Measurements from ENCODE around the gene JCAD. TPM values are rescaled to one million over a fixed set of nuclear protein-coding genes. Genes with fewer than 3 reads are reported as not detected.

Gene JCAD
- polyA plus RNA-seq, 2 of the 4 experiments (the other 2 are of a cell fraction) = 4.4 to 6.4 TPM

GRCh38 chr10:30096564-30096963, 37.2 kb upstream of the JCAD start:
- no peak overlapping the region for H3K27ac ChIP-seq
- FAIRE-seq (no peak), DNase-seq (ENCODE audit: low read depth in 1 of 2, low spot score in 1 of 2) (no peak), ATAC-seq (no peak)
- ChIA-PET CTCF (interaction anchor here (1.1 to 1.4 kb wide), 5 partner anchors 8 to 99 kb away, joined by 3 to 7 read pairs (median 3); no protein-coding TSS in a partner anchor), POLR2A (no interaction called here)
- peaks cover 12% of the 10 kb centered on the region for H3K4me1 ChIP-seq
- no peaks in the 10 kb centered on the region for H3K9me3 ChIP-seq
- TF ChIP-seq MAFK (IDR thresholded peaks at IDR 0.05; ENCODE audit: partially characterized antibody) (no peak), KDM5A (IDR thresholded peaks at IDR 0.05) (no peak), HEYL (CRISPR knock-in tag; IDR thresholded peaks at IDR 0.05) (no peak), CBX8 (IDR thresholded peaks at IDR 0.05) (no peak), ZC3H11A (IDR thresholded peaks at IDR 0.05) (no peak), EHMT2 (IDR thresholded peaks at IDR 0.05; ENCODE audit: low read depth) (no peak), HES2 (IDR thresholded peaks at IDR 0.05) (no peak), MAZ (IDR thresholded peaks at IDR 0.05; ENCODE audit: borderline replicate concordance, low read depth, low read length) (no peak), RARB (CRISPR knock-in tag; IDR thresholded peaks at IDR 0.05) (no peak), RFX5 (IDR thresholded peaks at IDR 0.05) (no peak), BHLHE40 (IDR thresholded peaks at IDR 0.05; ENCODE audit: low read depth, low read length) (no peak), FOSB (CRISPR knock-in tag; IDR thresholded peaks at IDR 0.05) (no peak), NR3C1 (IDR thresholded peaks at IDR 0.05) (no peak), RNF2 (IDR thresholded peaks at IDR 0.05; ENCODE audit: borderline replicate concordance, low read depth) (no peak), HOXB13 (CRISPR knock-in tag; IDR thresholded peaks at IDR 0.05; ENCODE audit: low read depth) (no peak)
- TF ChIP-seq, protein P1, sequence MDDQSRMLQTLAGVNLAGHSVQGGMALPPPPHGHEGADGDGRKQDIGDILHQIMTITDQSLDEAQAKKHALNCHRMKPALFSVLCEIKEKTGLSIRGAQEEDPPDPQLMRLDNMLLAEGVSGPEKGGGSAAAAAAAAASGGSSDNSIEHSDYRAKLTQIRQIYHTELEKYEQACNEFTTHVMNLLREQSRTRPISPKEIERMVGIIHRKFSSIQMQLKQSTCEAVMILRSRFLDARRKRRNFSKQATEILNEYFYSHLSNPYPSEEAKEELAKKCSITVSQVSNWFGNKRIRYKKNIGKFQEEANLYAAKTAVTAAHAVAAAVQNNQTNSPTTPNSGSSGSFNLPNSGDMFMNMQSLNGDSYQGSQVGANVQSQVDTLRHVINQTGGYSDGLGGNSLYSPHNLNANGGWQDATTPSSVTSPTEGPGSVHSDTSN (IDR thresholded peaks at IDR 0.05) = no peak
- TF ChIP-seq, protein P2, sequence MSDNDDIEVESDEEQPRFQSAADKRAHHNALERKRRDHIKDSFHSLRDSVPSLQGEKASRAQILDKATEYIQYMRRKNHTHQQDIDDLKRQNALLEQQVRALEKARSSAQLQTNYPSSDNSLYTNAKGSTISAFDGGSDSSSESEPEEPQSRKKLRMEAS (IDR thresholded peaks at IDR 0.05) = no peak
- TF ChIP-seq, protein P3, sequence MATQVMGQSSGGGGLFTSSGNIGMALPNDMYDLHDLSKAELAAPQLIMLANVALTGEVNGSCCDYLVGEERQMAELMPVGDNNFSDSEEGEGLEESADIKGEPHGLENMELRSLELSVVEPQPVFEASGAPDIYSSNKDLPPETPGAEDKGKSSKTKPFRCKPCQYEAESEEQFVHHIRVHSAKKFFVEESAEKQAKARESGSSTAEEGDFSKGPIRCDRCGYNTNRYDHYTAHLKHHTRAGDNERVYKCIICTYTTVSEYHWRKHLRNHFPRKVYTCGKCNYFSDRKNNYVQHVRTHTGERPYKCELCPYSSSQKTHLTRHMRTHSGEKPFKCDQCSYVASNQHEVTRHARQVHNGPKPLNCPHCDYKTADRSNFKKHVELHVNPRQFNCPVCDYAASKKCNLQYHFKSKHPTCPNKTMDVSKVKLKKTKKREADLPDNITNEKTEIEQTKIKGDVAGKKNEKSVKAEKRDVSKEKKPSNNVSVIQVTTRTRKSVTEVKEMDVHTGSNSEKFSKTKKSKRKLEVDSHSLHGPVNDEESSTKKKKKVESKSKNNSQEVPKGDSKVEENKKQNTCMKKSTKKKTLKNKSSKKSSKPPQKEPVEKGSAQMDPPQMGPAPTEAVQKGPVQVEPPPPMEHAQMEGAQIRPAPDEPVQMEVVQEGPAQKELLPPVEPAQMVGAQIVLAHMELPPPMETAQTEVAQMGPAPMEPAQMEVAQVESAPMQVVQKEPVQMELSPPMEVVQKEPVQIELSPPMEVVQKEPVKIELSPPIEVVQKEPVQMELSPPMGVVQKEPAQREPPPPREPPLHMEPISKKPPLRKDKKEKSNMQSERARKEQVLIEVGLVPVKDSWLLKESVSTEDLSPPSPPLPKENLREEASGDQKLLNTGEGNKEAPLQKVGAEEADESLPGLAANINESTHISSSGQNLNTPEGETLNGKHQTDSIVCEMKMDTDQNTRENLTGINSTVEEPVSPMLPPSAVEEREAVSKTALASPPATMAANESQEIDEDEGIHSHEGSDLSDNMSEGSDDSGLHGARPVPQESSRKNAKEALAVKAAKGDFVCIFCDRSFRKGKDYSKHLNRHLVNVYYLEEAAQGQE (IDR thresholded peaks at IDR 0.05) = no peak
- no peak overlapping the region for H3K4me2 ChIP-seq
- no peak overlapping the region for H3K4me3 ChIP-seq
- 62% methylated on average over 4 of the region's 4 CpGs for WGBS (ENCODE audit: missing lambda C conversion rate)

- no peak for TF ChIP-seq HOXB5 (CRISPR knock-in tag; IDR thresholded peaks at IDR 0.05)
- TF ChIP-seq MAFK (IDR thresholded peaks at IDR 0.05; ENCODE audit: partially characterized antibody) = no peak
- TF ChIP-seq JUN (IDR thresholded peaks at IDR 0.05) = no peak
- TF ChIP-seq CBX8 (IDR thresholded peaks at IDR 0.05) = no peak
- TF ChIP-seq CEBPB (IDR thresholded peaks at IDR 0.05) = no peak
- no peak for TF ChIP-seq HES2 (IDR thresholded peaks at IDR 0.05)
- no peak for TF ChIP-seq CTCF (IDR thresholded peaks at IDR 0.05)
- ChIA-PET POLR2A (no interaction called here), CTCF (interaction anchor here (1.1 to 1.3 kb wide), 4 partner anchors 9 to 98 kb away, joined by 3 to 7 read pairs (median 4); no protein-coding TSS in a partner anchor)
- Histone ChIP-seq H3K4me3 (no peak overlapping the region), H3K4me2 (no peak overlapping the region), H3K9me3 (no peaks in the 10 kb centered on the region), H3K4me1 (peaks cover 12% of the 10 kb centered on the region), H3K27ac (no peak overlapping the region)
- 60% methylated on average over 6 of the region's 6 CpGs for WGBS (ENCODE audit: missing lambda C conversion rate)
- DNase-seq (ENCODE audit: low read depth in 1 of 2, low spot score in 1 of 2) (no peak), ATAC-seq (no peak), FAIRE-seq (no peak)
Measured at GRCh38 chr10:30095631-30096422, 36.4 kb upstream of the JCAD start.

Measured in A549 (cell line).